Measurements from ENCODE around the gene MRPS18B. TPM values are rescaled to one million over a fixed set of nuclear protein-coding genes. Genes with fewer than 3 reads are reported as not detected.

MRPS18B gene
- total RNA-seq = 100 to 1,000 TPM in 1 of 2 donors, 10 to 100 TPM in 1; 88.4 to 117 TPM

GRCh38 chr6:30617565-30618269, at the start of gene MRPS18B:
TSS of gene MRPS18B (plus strand) at chr6:30617840. CDS start at chr6:30617866, 26 bp downstream.

GRCh38 chr6:30571075-30571761, 46.4 kb upstream of the MRPS18B start, which contains the start of gene ABCF1:
TSS of gene ABCF1 (plus strand) at chr6:30571442. CDS start at chr6:30571488, 46 bp downstream.

GRCh38 chr6:30616811-30617564, 652 bp upstream of the MRPS18B start, which contains the start of gene PPP1R10:
TSS of gene PPP1R10 (minus strand) at chr6:30617243. CDS start at chr6:30609944, 7,299 bp downstream.

GRCh38 chr6:30626484-30627366, 9.1 kb downstream of the MRPS18B start, which contains the start of gene ATAT1:
TSS of gene ATAT1 (plus strand) at chr6:30626874.

GRCh38 chr6:30646450-30647241, 29.0 kb downstream of the MRPS18B start, which contains the start of gene C6orf136:
TSS of gene C6orf136 (plus strand) at chr6:30647133. CDS start at chr6:30647232, 99 bp downstream.

GRCh38 chr6:30672445-30673253, 55.0 kb downstream of the MRPS18B start, which contains the start of gene DHX16:
TSS of gene DHX16 (minus strand) at chr6:30673006. CDS start at chr6:30672841, 165 bp downstream.

Small RNAs within 50 kb of the gene (small RNA-seq; reads per million reads assigned to genes)
- 0.93 to 1.5 reads per million in 2 donors for gene MIR877

Other genes starting within 250 kb of the MRPS18B start
- 100 to 1,000 TPM; 532 to 662 TPM for gene HLA-E, start 128.3 kb upstream of the MRPS18B start, total RNA-seq
- gene GNL1, start 61.4 kb upstream of the MRPS18B start, total RNA-seq = 10 to 100 TPM; 40.3 to 41.0 TPM
- 10 to 100 TPM in 1 of 2 donors, 1 to 10 TPM in 1; 5.9 to 12.7 TPM for gene PRR3, start 60.5 kb upstream of the MRPS18B start, total RNA-seq
- gene ABCF1, start 46.4 kb upstream of the MRPS18B start, total RNA-seq = 10 to 100 TPM; 53.3 to 74.7 TPM
- gene PPP1R10, start 597 bp upstream of the MRPS18B start, total RNA-seq = 10 to 100 TPM; 47.3 to 49.2 TPM
- gene ATAT1, start 9.0 kb downstream of the MRPS18B start, total RNA-seq = 1 to 10 TPM; 4.1 to 6.7 TPM
- 1 to 10 TPM; 5.2 to 7.3 TPM for gene C6orf136, start 29.3 kb downstream of the MRPS18B start, total RNA-seq
- 10 to 100 TPM; 31.7 to 43.6 TPM for gene DHX16, start 55.2 kb downstream of the MRPS18B start, total RNA-seq
- 10 to 100 TPM; 25.5 to 49.3 TPM for gene PPP1R18, start 68.8 kb downstream of the MRPS18B start, total RNA-seq
- 1 to 10 TPM; 4.5 to 10.0 TPM for gene NRM, start 73.1 kb downstream of the MRPS18B start, total RNA-seq
- 10 to 100 TPM in 1 of 2 donors, 1 to 10 TPM in 1; 6.9 to 11.7 TPM for gene MDC1, start 99.4 kb downstream of the MRPS18B start, total RNA-seq
- gene TUBB, start 102.5 kb downstream of the MRPS18B start, total RNA-seq = 1,000 to 10,000 TPM in 1 of 2 donors, 100 to 1,000 TPM in 1; 471 to 1,023 TPM
- gene FLOT1, start 124.8 kb downstream of the MRPS18B start, total RNA-seq = 100 to 1,000 TPM; 115 to 173 TPM
- gene IER3, start 126.7 kb downstream of the MRPS18B start, total RNA-seq = 100 to 1,000 TPM; 106 to 125 TPM